NCI-H187 (cell line): ENCODE data around the gene COBL.

Experiments used
- DNase-seq, 2 experiments: peaks; one replicate each; lab custom pipeline; 2025; lab: John Stamatoyannopoulos, UW

Gene COBL

GRCh38 chr7:51019891-51020870, 296.4 kb downstream of the COBL start:
- DNase-seq, result no peak

GRCh38 chr7:51019191-51019844, 297.3 kb downstream of the COBL start:
- no peak for DNase-seq

GRCh38 chr7:51017576-51018535, 298.8 kb downstream of the COBL start:
- no peak for DNase-seq

- DNase-seq, result no peak
Measured at GRCh38 chr7:51016546-51016945, 300.1 kb downstream of the COBL start.

GRCh38 chr7:51015581-51015980, 301.0 kb downstream of the COBL start:
- DNase-seq, result no peak

GRCh38 chr7:51014811-51015210, 301.8 kb downstream of the COBL start:
- DNase-seq, result no peak

- no peak for DNase-seq
Measured at GRCh38 chr7:51013861-51014511, 302.6 kb downstream of the COBL start.

- no peak for DNase-seq
Measured at GRCh38 chr7:51013218-51013786, 303.3 kb downstream of the COBL start.

GRCh38 chr7:51012569-51013217, 303.9 kb downstream of the COBL start:
- no peak for DNase-seq

- DNase-seq, result no peak
Measured at GRCh38 chr7:51011710-51012350, 304.8 kb downstream of the COBL start.

- DNase-seq, result no peak
Measured at GRCh38 chr7:51010534-51010933, 306.1 kb downstream of the COBL start.

- no peak for DNase-seq
Measured at GRCh38 chr7:51009716-51010496, 306.7 kb downstream of the COBL start.

- no peak for DNase-seq
Measured at GRCh38 chr7:51007551-51008505, 308.8 kb downstream of the COBL start.

GRCh38 chr7:51006483-51007235, 309.9 kb downstream of the COBL start:
- no peak for DNase-seq

- no peak for DNase-seq
Measured at GRCh38 chr7:51005074-51005473, 311.5 kb downstream of the COBL start.

GRCh38 chr7:51000956-51001355, 315.7 kb downstream of the COBL start:
- DNase-seq, result no peak

- DNase-seq, result no peak
Measured at GRCh38 chr7:50994753-50995319, 321.8 kb downstream of the COBL start.
